Right lobe of liver (tissue), 6 donors: Measurements from ENCODE around the gene STEAP4. TPM values are rescaled to one million over a fixed set of nuclear protein-coding genes. Genes with fewer than 3 reads are reported as not detected.
"Not testable (repeated sequence)": the region's sequence is repeated elsewhere in the genome, so short reads cannot be mapped to it uniquely, and the experiment has no call there.

Experiments used
- ATAC-seq, 4 donors: fragments of 200-7000 bp; cut with Tn5 transposase; one replicate each; pipeline ENCODE4 v1.9.1; 2020; ENCODE audit warnings: mild to moderate bottlenecking in 4 of 4, moderate library complexity in 4 of 4
- DNase-seq, 3 donors: peaks; one replicate each; pipeline ENCODE4 v3.0.0-alpha.2; 2020
- H3K27ac ChIP-seq, 3 donors: fragments of 200-600 bp; one replicate each; pipeline ENCODE4 v1.8.0; 2022
- H3K27me3 ChIP-seq, 2 donors: fragments of 200-600 bp; one replicate each; pipeline ENCODE4 v1.8.0; 2022
- H3K36me3 ChIP-seq, 4 donors: fragments of 200-600 bp; sonication (generic) in 1 of 4; one replicate each; pipeline versions ENCODE4 v1.5.1 to v1.8.0; 2017 to 2022; ENCODE audit warnings: control low read depth in 1 of 4
- H3K4me1 ChIP-seq, 4 donors: fragments of 200-600 bp; sonication (generic) in 1 of 4; one replicate each; pipeline versions ENCODE4 v1.5.1 to v1.8.0; 2017 to 2022; ENCODE audit warnings: control low read depth in 1 of 4
- H3K4me3 ChIP-seq, 3 donors: fragments of 200-600 bp; one replicate each; pipeline ENCODE4 v1.8.0; 2022
- H3K9me3 ChIP-seq, 4 donors: fragments of 200-600 bp; sonication (generic) in 1 of 4; one replicate each; pipeline versions ENCODE4 v1.5.1 to v1.8.0; 2017 to 2022; ENCODE audit warnings: control low read depth in 1 of 4
- CTCF ChIP-seq, 4 donors: fragments of 200-600 bp in 3 of 4; fragments of 450-650 bp in 1 of 4; IDR thresholded peaks; one replicate each; pipeline versions ENCODE4 v1.5.1 to v1.8.0; 2016 to 2022; ENCODE audit warnings: antibody characterized with exemption in 4 of 4, mild to moderate bottlenecking in 2 of 4
- POLR2A ChIP-seq: fragments of 450-650 bp; IDR thresholded peaks from one replicate; pipeline ENCODE4 v1.6.1; 2017; ENCODE audit warnings: antibody characterized with exemption, mild to moderate bottlenecking
- WGBS: methylation state at CpG from one replicate; pipeline ENCODE4 v1.1.6; 2018; ENCODE audit warnings: low coverage, low lambda C conversion rate; ENCODE audit not compliant: insufficient coverage; ENCODE audit errors: missing lambda C conversion rate; 5-methylcytosine and 5-hydroxymethylcytosine counted together
- intact Hi-C, 2 donors: fragments of 100-400 bp; cut with DNase I; formaldehyde crosslinking; loops; one replicate each; pipeline versions ENCODE4 v1.11.2 to v1.14.1; 2022
- total RNA-seq, 6 experiments: library from RNA; depleted of rRNA in 2 of 6; stranded (reverse); fragments of >200 nt in 2 of 6; fragmentation: NEBNext Ultra II Directional in 3 of 6; extraction: Animal tissue kit (Norgen Biotek cat#: 25700) in 3 of 6; gene quantifications; one replicate each; pipeline versions ENCODE4 v1.1.0 to v1.2.4, GENCODE V29; 2016 to 2023
- donor health status: DM: no; HTN: yes; CAD: no.
- donor health status: DM: no; HTN: no; CAD: no.
- donor health status: DM: no; HTN: no; CAD: no.
- donor health status: DM: no; HTN: yes; CAD: no.
- donor health status: DM: no; HTN: yes; CAD: no.

Gene STEAP4
- total RNA-seq, 6 experiments from 2014 or later = 16.3 to 158 (median 22.9) TPM

GRCh38 chr7:88262562-88262961, 44.1 kb downstream of the STEAP4 start:
- H3K9me3 ChIP-seq = no peaks in the 10 kb centered on the region
- intact Hi-C loops = no loop called here
- no peaks in the 10 kb centered on the region for H3K4me1 ChIP-seq
- peak in 1 of 4 donors; percentile 42 for ATAC-seq
- 77% methylated on average over 4 of the region's 4 CpGs for WGBS
- H3K36me3 ChIP-seq = no peaks in the 10 kb centered on the region
- H3K27ac ChIP-seq = no peak overlapping the region
- no peak for TF ChIP-seq POLR2A
- no peak for TF ChIP-seq CTCF (IDR thresholded peaks at IDR 0.05)
- H3K27me3 ChIP-seq = no peaks in the 10 kb centered on the region
- DNase-seq = no peak
- no peak overlapping the region for H3K4me3 ChIP-seq

DNA sequence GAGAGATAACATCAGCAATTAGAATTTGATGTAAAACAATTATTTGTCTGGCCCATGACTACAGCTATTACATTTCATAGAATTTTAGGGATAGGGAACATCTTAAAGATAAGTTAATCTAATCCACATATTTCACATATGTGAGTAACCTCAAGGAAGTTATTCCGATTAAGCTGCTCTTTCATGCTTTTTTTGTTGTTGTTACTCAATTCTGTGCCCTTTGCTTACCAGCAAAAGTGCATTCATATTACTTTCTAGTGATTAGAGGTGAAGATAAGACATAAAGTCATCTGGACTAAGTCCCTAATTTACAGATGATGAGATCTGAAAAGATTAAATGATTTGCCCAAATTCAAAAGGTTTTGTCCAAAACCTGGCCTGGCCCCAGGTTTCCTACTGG, 46.0 kb downstream of the STEAP4 start:
- WGBS = 79% methylated on average over 1 of the region's 1 CpG
- Histone ChIP-seq H3K27me3 (no peaks in the 10 kb centered on the region), H3K36me3 (no peaks in the 10 kb centered on the region), H3K27ac (no peak overlapping the region), H3K9me3 (no peaks in the 10 kb centered on the region), H3K4me1 (no peaks in the 10 kb centered on the region), H3K4me3 (no peak overlapping the region)
- ATAC-seq (no peak), DNase-seq (no peak)
- intact Hi-C loops = no loop called here
- TF ChIP-seq CTCF (IDR thresholded peaks at IDR 0.05) (no peak), POLR2A (no peak)

DNA sequence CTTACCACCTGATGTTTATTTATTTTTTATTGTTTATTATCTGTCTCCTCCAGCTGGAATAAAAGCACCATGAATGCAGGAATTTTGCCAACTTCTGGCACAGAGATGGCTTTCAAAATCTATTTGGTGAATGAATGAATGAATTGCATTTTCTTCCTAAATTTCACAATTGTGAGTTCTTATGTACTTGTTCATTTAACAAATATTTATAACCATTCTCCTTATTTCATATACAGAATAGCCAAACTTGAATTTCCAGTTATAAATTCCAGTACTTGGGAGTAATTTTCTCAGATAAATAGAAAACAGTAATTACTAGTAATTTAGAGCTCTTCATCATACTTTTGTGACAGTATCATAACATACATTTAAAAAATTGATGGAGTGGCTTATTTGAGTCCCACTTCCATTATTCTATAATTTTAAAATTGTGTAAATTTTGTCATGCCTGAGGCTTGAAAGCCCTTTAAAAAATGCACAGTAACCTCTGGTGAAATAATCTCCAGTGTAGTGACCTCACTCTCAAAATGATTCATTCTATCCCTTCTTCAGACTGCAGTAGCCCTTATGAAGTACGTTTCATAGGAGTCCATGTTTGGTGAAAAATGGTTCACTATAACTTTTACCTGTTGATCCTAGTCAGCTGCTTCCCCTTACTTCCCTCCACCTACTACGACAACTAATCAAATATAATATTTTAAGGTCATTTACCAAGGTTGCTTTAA, 46.9 kb downstream of the STEAP4 start:
- ATAC-seq (no peak), DNase-seq (no peak)
- intact Hi-C loops = no loop called here
- Histone ChIP-seq H3K4me3 (no peak overlapping the region), H3K27ac (no peak overlapping the region), H3K9me3 (no peaks in the 10 kb centered on the region), H3K27me3 (no peaks in the 10 kb centered on the region), H3K4me1 (no peaks in the 10 kb centered on the region), H3K36me3 (no peaks in the 10 kb centered on the region)
- TF ChIP-seq CTCF (IDR thresholded peaks at IDR 0.05) (no peak), POLR2A (no peak)
- WGBS = 64% methylated on average over 2 of the region's 2 CpGs

GRCh38 chr7:88258296-88258695, 48.4 kb downstream of the STEAP4 start:
- H3K4me1 ChIP-seq, intact Hi-C loops, H3K27ac ChIP-seq, ATAC-seq, H3K27me3 ChIP-seq, DNase-seq, H3K4me3 ChIP-seq, H3K36me3 ChIP-seq: not testable (repeated sequence)
- WGBS = 75% methylated on average over 1 of the region's 1 CpG
- H3K9me3 ChIP-seq = peaks cover 0 to 10% (median 0%) of the 10 kb centered on the region in 4 donors

DNA sequence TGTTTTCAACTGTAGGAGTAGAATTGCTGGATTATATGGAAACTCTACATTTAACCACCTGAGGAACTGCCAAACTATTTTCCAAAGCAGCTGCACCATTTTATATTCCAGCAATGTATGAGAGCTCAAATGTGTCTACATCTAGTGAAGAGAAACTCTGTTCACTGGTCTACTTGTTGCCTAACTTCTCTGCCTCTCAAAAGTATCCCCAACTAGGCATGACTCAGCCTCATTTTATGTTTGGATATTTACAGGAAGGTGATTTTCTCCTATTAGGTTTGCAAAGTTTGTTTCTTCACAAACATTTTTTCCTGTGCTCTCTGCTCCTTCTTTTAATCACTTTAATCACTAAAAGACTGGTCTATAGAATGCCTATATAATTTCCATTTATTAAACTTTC, 49.8 kb downstream of the STEAP4 start:
- H3K27ac ChIP-seq = no peak overlapping the region
- intact Hi-C loops = no loop called here
- no peaks in the 10 kb centered on the region for H3K4me1 ChIP-seq
- H3K36me3 ChIP-seq = no peaks in the 10 kb centered on the region
- peaks cover 0 to 10% (median 0%) of the 10 kb centered on the region in 4 donors for H3K9me3 ChIP-seq
- H3K4me3 ChIP-seq = no peak overlapping the region
- no peaks in the 10 kb centered on the region for H3K27me3 ChIP-seq
- no peak for ATAC-seq
- no peak for DNase-seq
- TF ChIP-seq CTCF (IDR thresholded peaks at IDR 0.05) (no peak), POLR2A (no peak)
